ENCODE data around the gene TRIP12.
A peak's percentile ranks its signal among the peaks of the same experiment; 100 is the strongest.
"Not testable (repeated sequence)": the region's sequence is repeated elsewhere in the genome, so short reads cannot be mapped to it uniquely, and the experiment has no call there.

Gene TRIP12

DNA sequence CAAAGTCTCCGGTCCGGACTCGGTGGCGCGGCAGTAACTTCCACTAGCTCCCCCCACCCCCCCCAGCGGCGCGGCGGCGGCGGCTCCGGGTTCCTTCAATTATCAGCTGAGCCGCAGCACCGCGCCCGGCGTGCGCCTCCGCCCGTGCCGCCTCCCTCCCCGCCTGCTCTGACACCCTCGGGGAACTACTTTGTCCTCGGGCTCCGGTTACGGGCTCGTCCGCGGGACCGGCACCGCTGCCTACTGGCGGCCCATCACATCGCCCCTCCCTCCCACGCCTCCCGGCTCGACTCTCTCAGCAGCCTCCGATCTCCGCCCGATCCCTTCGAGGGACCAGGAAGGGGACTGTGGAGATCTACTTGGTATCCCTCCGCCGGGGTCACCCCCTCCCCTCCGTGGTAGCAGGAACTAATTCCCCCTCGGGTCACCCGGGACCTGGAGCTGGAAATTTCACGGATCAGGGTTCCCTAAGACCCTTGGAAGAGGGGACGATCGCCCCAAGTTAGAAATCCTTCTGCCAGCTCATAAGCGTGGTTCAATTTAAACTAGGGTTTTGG, at the start of gene TRIP12:
Gene TRIP12 (minus strand): TSS at position 118 of the 557 bp plus-strand sequence. CDS start 41,930 bp downstream, outside the sequence.
- TF ChIP-seq, protein P1, sequence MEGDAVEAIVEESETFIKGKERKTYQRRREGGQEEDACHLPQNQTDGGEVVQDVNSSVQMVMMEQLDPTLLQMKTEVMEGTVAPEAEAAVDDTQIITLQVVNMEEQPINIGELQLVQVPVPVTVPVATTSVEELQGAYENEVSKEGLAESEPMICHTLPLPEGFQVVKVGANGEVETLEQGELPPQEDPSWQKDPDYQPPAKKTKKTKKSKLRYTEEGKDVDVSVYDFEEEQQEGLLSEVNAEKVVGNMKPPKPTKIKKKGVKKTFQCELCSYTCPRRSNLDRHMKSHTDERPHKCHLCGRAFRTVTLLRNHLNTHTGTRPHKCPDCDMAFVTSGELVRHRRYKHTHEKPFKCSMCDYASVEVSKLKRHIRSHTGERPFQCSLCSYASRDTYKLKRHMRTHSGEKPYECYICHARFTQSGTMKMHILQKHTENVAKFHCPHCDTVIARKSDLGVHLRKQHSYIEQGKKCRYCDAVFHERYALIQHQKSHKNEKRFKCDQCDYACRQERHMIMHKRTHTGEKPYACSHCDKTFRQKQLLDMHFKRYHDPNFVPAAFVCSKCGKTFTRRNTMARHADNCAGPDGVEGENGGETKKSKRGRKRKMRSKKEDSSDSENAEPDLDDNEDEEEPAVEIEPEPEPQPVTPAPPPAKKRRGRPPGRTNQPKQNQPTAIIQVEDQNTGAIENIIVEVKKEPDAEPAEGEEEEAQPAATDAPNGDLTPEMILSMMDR (conservative IDR thresholded peaks at IDR 0.05; ENCODE audit: low read depth, low read length) = no peak
- peak within 1 kb of the TSS; percentile 93 for H3K4me3 ChIP-seq (ENCODE audit: low read length)
- DNase-seq (ENCODE audit: low read depth) = peak; percentile 91

DNA sequence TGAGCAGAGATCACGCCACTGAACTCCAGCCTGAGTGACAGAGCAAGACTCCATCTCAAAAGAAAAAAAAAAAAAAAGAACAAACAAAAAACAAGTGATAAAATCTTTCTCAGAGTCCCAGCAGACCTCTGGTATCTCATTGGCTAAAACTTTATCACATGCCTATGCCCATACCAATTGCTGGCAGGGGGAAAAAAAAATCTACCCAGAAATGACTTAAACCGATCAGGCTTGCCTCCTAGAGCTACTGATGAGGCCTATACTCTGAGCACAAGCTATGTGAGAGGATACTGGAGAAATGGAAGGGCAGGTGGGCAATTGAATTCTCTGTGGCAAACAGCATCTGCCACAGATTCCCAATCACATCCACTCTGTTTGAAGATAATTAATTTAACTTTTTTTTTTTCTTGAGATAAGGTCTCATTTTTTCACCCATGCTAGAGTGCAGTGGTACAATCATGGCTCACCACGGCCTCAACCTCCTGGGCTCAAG, 49.5 kb upstream of the TRIP12 start:
- TF ChIP-seq, protein P1 (conservative IDR thresholded peaks at IDR 0.05; ENCODE audit: low read depth, low read length) = no peak
- no peak for DNase-seq (ENCODE audit: low read depth)
- no peak overlapping the region for H3K4me3 ChIP-seq (ENCODE audit: low read length)

DNA sequence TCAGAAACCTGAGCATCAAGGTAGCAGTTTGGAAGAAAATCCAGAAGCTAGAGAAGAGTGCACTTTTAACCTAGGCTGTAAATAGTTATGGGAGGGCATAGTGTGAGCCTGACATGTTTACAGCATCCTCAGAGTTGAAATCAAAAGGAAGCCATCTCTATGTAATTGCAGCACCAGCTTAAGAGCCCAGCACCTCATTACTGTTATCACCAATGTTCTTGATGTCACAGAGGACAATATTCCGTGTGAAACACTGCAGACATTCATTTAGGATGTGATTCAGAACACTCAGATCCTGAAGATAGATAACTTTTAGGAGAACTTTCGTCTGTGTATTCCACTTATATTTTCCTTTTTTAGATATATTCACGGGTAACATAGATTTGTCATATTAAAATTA, 48.6 kb upstream of the TRIP12 start:
- no peak overlapping the region for H3K4me3 ChIP-seq (ENCODE audit: low read length)
- TF ChIP-seq, protein P1 (conservative IDR thresholded peaks at IDR 0.05; ENCODE audit: low read depth, low read length) = no peak
- DNase-seq (ENCODE audit: low read depth) = no peak

DNA sequence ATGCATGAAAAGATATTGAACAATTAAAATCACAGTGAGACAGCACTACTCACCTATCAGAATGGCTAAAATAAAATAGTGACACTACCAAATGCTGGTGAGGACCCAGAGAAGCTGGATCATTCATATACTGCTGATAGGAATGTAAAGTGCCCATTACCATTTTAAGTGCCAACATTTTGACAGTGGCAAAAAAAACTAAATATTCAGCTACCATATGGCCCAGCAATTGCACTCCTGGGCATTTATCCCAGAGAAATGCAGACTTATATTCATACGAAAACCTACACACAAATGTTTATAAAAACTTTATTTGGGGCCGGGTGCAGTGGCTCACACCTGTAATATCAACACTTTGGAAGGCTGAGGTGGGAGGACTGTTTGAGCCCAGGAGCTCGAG, 48.1 kb upstream of the TRIP12 start:
- TF ChIP-seq, protein P1 (conservative IDR thresholded peaks at IDR 0.05; ENCODE audit: low read depth, low read length) = no peak
- H3K4me3 ChIP-seq (ENCODE audit: low read length) = no peak overlapping the region
- no peak for DNase-seq (ENCODE audit: low read depth)

DNA sequence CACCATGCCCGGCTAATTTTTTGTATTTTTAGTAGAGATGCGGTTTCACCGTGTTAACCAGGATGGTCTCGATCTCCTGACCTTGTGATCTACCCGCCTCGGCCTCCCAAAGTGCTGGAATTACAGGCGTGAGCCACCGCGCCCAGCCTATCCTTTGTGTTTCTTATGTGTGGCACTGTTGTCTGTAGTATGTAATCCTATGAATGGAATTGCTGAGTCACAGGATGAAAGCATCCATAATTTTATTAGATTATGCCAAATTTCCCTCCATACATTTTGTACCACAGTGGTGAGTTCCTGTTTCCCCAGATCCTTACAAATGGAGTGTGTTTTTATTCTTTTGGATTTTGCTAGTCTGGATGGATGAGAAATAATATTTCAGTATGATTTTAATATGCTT, 41.8 kb upstream of the TRIP12 start:
- DNase-seq (ENCODE audit: low read depth); H3K4me3 ChIP-seq (ENCODE audit: low read length): not testable (repeated sequence)

DNA sequence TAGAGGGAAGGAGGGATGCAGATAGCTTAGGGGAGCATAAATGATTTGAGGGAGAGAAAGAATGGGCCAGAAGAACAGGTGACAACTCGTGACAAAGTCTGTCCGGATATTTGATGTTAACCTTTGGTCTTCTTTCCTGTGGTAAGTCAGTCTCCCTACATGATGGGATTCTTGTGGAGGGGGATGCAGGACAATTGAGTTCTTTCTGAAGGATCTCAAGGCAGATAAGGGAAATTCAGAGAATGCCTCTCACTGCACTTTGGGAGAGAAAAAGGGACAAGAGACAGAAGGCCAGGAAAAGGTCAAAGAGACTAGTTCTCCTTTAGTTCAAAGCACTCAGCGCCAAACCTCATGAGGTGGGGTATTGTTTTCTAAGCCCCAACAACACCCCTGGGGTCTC, 34.7 kb upstream of the TRIP12 start:
- H3K4me3 ChIP-seq (ENCODE audit: low read length) = no peak overlapping the region
- TF ChIP-seq, protein P1 (conservative IDR thresholded peaks at IDR 0.05; ENCODE audit: low read depth, low read length) = no peak
- DNase-seq (ENCODE audit: low read depth) = no peak

DNA sequence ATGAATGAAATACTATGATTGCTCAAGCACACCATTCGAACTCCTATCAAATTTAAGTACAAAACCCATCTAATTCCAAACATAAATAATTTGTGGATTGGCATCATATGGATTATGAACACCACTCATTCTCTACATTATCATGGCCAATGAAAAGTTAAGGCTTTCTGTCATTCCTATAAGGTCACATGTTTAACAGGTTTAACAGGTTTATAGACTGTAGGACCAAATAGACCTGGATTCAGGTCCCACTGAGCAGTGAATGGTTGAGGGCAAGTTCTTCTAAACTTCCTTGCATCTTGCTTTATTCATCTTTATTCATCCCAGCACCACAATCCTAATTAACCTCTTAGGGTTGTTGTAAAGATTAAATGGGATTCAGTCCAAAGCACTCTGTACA, 33.9 kb upstream of the TRIP12 start:
- TF ChIP-seq, protein P1 (conservative IDR thresholded peaks at IDR 0.05; ENCODE audit: low read depth, low read length) = no peak
- no peak for DNase-seq (ENCODE audit: low read depth)

More for the DNA sequence above, 33.9 kb upstream of the TRIP12 start:
- H3K4me3 ChIP-seq (ENCODE audit: low read length) = no peak overlapping the region

Data from retinal pigment epithelial cell (primary cell).